SK-N-SH (cell line): ENCODE results near the gene ATG7.

Experiments used
- CTCF ChIP-seq: fragments of 200-600 bp; sonication (generic); IDR thresholded peaks from 2 replicates; pipeline ENCODE4 v1.6.1; 2017; ENCODE audit warnings: antibody characterized with exemption, mild to moderate bottlenecking, moderate library complexity
- EZH2phosphoT487 ChIP-seq: fragments of 200-600 bp; sonication (generic); IDR thresholded peaks from 2 replicates; pipeline ENCODE4 v1.6.1; 2017; ENCODE audit warnings: low read depth, mixed run types, mild to moderate bottlenecking, antibody characterized with exemption, moderate library complexity, borderline replicate concordance
- NFIC ChIP-seq: IDR thresholded peaks from 2 replicates; pipeline ENCODE4 v1.4.0; 2012; ENCODE audit warnings: borderline replicate concordance
- POLR2AphosphoS5 ChIP-seq: IDR thresholded peaks from 2 replicates; pipeline ENCODE4 v1.6.1; 2012; ENCODE audit warnings: low read depth, low read length
- RCOR1 ChIP-seq: fragments of 150-350 bp; IDR thresholded peaks from 2 replicates; pipeline ENCODE4 v1.6.1; 2017; ENCODE audit warnings: antibody characterized with exemption, low read length
- RFX5 ChIP-seq: IDR thresholded peaks from 2 replicates; pipeline ENCODE4 v1.6.1; 2012; ENCODE audit warnings: mild to moderate bottlenecking, improper control_type of control experiment, low read length
- RXRA ChIP-seq: IDR thresholded peaks from 2 replicates; pipeline ENCODE4 v1.4.0; 2012; ENCODE audit warnings: low read depth, mild to moderate bottlenecking, borderline replicate concordance
- TAF1 ChIP-seq: IDR thresholded peaks from 2 replicates; pipeline ENCODE4 v1.6.1; 2012; ENCODE audit warnings: low read depth, mild to moderate bottlenecking, low read length, moderate library complexity, borderline replicate concordance
- TEAD4 ChIP-seq: IDR thresholded peaks from 2 replicates; pipeline ENCODE4 v1.4.0; 2012; ENCODE audit warnings: mild to moderate bottlenecking, borderline replicate concordance; ENCODE audit not compliant: insufficient read depth
- USF2 ChIP-seq: fragments of 150-350 bp; IDR thresholded peaks from 2 replicates; pipeline ENCODE4 v1.6.1; 2017; ENCODE audit warnings: antibody characterized with exemption, low read length, low read depth, borderline replicate concordance
- YY1 ChIP-seq: IDR thresholded peaks from 2 replicates; pipeline ENCODE4 v1.4.0; 2012; ENCODE audit warnings: low read depth, mild to moderate bottlenecking
- ZBTB33 ChIP-seq: IDR thresholded peaks from 2 replicates; pipeline ENCODE4 v1.4.0; 2012; ENCODE audit warnings: low read depth, borderline replicate concordance
- TF ChIP-seq, protein P1 (sequence below): IDR thresholded peaks from 2 replicates; pipeline ENCODE4 v1.4.0; 2012; ENCODE audit warnings: low read depth
- TF ChIP-seq, protein P2 (sequence below): IDR thresholded peaks from 2 replicates; pipeline ENCODE4 v1.6.1; 2012; ENCODE audit warnings: mild to moderate bottlenecking, low read depth, low read length, moderate library complexity

- no peak for TF ChIP-seq CTCF
- no peak for TF ChIP-seq POLR2AphosphoS5
- TF ChIP-seq TAF1: no peak
- TF ChIP-seq, protein P1, sequence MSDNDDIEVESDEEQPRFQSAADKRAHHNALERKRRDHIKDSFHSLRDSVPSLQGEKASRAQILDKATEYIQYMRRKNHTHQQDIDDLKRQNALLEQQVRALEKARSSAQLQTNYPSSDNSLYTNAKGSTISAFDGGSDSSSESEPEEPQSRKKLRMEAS: no peak
- no peak for TF ChIP-seq TEAD4
- no peak for TF ChIP-seq EZH2phosphoT487
- TF ChIP-seq YY1: no peak
- TF ChIP-seq, protein P2, sequence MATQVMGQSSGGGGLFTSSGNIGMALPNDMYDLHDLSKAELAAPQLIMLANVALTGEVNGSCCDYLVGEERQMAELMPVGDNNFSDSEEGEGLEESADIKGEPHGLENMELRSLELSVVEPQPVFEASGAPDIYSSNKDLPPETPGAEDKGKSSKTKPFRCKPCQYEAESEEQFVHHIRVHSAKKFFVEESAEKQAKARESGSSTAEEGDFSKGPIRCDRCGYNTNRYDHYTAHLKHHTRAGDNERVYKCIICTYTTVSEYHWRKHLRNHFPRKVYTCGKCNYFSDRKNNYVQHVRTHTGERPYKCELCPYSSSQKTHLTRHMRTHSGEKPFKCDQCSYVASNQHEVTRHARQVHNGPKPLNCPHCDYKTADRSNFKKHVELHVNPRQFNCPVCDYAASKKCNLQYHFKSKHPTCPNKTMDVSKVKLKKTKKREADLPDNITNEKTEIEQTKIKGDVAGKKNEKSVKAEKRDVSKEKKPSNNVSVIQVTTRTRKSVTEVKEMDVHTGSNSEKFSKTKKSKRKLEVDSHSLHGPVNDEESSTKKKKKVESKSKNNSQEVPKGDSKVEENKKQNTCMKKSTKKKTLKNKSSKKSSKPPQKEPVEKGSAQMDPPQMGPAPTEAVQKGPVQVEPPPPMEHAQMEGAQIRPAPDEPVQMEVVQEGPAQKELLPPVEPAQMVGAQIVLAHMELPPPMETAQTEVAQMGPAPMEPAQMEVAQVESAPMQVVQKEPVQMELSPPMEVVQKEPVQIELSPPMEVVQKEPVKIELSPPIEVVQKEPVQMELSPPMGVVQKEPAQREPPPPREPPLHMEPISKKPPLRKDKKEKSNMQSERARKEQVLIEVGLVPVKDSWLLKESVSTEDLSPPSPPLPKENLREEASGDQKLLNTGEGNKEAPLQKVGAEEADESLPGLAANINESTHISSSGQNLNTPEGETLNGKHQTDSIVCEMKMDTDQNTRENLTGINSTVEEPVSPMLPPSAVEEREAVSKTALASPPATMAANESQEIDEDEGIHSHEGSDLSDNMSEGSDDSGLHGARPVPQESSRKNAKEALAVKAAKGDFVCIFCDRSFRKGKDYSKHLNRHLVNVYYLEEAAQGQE: no peak
- no peak for TF ChIP-seq NFIC
- no peak for TF ChIP-seq RXRA
- TF ChIP-seq RCOR1: no peak
- TF ChIP-seq USF2: no peak
- no peak for TF ChIP-seq ZBTB33
- TF ChIP-seq RFX5: no peak
Observed at GRCh38 chr3:11452312-11452711, 180.1 kb downstream of the ATG7 start.
